ENCODE measurements around the gene GNE.
"Not testable (repeated sequence)": the region's sequence is repeated elsewhere in the genome, so short reads cannot be mapped to it uniquely, and the experiment has no call there.

DNA sequence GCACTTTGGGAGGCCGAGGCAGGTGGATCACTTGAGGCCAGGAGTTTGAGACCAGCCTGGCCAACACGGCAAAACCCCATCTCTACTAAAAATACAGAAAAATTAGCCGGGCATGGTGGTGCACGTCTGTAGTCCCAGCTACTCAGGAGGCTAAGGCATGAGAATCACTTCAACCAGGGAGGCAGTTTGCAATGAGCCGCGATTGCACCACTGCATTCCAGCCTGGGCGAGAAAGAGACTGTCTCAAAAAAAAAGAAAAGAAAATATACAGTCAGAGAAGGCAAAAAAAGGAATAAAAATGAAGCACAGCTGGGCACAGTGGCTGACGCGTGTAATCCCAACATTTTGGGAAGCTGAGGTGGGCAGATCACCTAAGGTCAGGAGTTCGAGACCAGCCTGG lies 81.8 kb downstream of the GNE start:
- TF ChIP-seq, protein P1, sequence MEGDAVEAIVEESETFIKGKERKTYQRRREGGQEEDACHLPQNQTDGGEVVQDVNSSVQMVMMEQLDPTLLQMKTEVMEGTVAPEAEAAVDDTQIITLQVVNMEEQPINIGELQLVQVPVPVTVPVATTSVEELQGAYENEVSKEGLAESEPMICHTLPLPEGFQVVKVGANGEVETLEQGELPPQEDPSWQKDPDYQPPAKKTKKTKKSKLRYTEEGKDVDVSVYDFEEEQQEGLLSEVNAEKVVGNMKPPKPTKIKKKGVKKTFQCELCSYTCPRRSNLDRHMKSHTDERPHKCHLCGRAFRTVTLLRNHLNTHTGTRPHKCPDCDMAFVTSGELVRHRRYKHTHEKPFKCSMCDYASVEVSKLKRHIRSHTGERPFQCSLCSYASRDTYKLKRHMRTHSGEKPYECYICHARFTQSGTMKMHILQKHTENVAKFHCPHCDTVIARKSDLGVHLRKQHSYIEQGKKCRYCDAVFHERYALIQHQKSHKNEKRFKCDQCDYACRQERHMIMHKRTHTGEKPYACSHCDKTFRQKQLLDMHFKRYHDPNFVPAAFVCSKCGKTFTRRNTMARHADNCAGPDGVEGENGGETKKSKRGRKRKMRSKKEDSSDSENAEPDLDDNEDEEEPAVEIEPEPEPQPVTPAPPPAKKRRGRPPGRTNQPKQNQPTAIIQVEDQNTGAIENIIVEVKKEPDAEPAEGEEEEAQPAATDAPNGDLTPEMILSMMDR (IDR thresholded peaks at IDR 0.05): not testable (repeated sequence)
- not testable (repeated sequence) for TF ChIP-seq POLR2A (IDR thresholded peaks at IDR 0.05)
